Subcutaneous preadipocyte (primary cell): Measurements from ENCODE around the gene VIT. TPM values are rescaled to one million over a fixed set of nuclear protein-coding genes. Genes with fewer than 3 reads are reported as not detected.

ENCODE experiments used
- total RNA-seq: library from RNA; depleted of rRNA; stranded (reverse); fragments of >200 nt; gene quantifications from 2 replicates; pipeline ENCODE4 v1.2.3, GENCODE V29; 2012

VIT gene
- total RNA-seq, result 8.8 and 11.8 TPM in 2 replicates

GRCh38 chr2:36696533-36696932 is at the start of gene VIT:
TSS of gene VIT (plus strand) at chr2:36696707. CDS start at chr2:36716371, 19,664 bp downstream.

Other genes starting within 250 kb of the VIT start
- gene FEZ2, start 98.5 kb upstream of the VIT start, total RNA-seq, result 39.3 and 50.4 TPM in 2 replicates